Hematopoietic multipotent progenitor cell treated with erythropoietin and hydrocortisone succinate and interleukin-3 and kit ligand, for 8 days (in vitro differentiated cells): ENCODE data around the gene MAGEB17.

Experiments used
- DNase-seq: peaks from one replicate; pipeline ENCODE4 v3.0.0-alpha.2; 2015

MAGEB17 gene

GRCh38 chrX:16212024-16212423, 44.7 kb downstream of the MAGEB17 start:
- DNase-seq, result no peak

GRCh38 chrX:16212436-16212835, 45.2 kb downstream of the MAGEB17 start:
- DNase-seq, result no peak

GRCh38 chrX:16213961-16214360, 46.7 kb downstream of the MAGEB17 start:
- DNase-seq, result no peak

GRCh38 chrX:16215660-16216059, 48.4 kb downstream of the MAGEB17 start:
- no peak for DNase-seq
